DND-41 (cell line): ENCODE results near the gene BCO2.

Source experiments
- ATAC-seq: fragments of 200-7000 bp; cut with Tn5 transposase; 3 replicates; pipeline ENCODE4 v1.9.1; 2021; ENCODE audit warnings: low read depth; ENCODE audit not compliant: insufficient read depth
- DNase-seq: peaks from one replicate; pipeline ENCODE4 v3.0.0-alpha.2; 2020
- H2AFZ ChIP-seq: 2 replicates; pipeline ENCODE4 v1.6.0; 2012; ENCODE audit warnings: low read depth, low read length
- H3K27ac ChIP-seq: 2 replicates; pipeline ENCODE4 v1.5.1; 2012; ENCODE audit warnings: low read length, inconsistent platforms
- H3K27me3 ChIP-seq: fragments of 200-600 bp; sonication (generic); 2 replicates; pipeline ENCODE4 v1.6.0; 2012; ENCODE audit warnings: low read length, mild to moderate bottlenecking, inconsistent platforms; ENCODE audit not compliant: insufficient read depth, poor library complexity
- H3K36me3 ChIP-seq: 2 replicates; pipeline ENCODE4 v1.5.1; 2012; ENCODE audit warnings: low read length, inconsistent platforms; ENCODE audit not compliant: insufficient read depth
- H3K4me1 ChIP-seq: 2 replicates; pipeline ENCODE4 v1.5.1; 2012; ENCODE audit warnings: mild to moderate bottlenecking, low read length; ENCODE audit not compliant: insufficient read depth
- H3K4me2 ChIP-seq: 2 replicates; pipeline ENCODE4 v1.6.0; 2012; ENCODE audit warnings: mild to moderate bottlenecking, moderate library complexity, low read length, inconsistent platforms; ENCODE audit not compliant: insufficient read depth
- H3K4me3 ChIP-seq, 2 experiments: fragments of 200-600 bp in 1 of 2; shearing (Covaris generic) in 1 of 2; 2 replicates each; pipeline ENCODE4 v1.5.1; 2012 to 2016; ENCODE audit warnings: inconsistent platforms in 2 of 2, low read length in 2 of 2, mild to moderate bottlenecking in 2 of 2, low read depth in 1 of 2, moderate library complexity in 1 of 2
- H3K79me2 ChIP-seq: 2 replicates; pipeline ENCODE4 v1.6.0; 2012; ENCODE audit warnings: low read length, inconsistent platforms; ENCODE audit not compliant: insufficient read depth
- H3K9ac ChIP-seq: 2 replicates; pipeline ENCODE4 v1.6.0; 2012; ENCODE audit warnings: low read depth, mild to moderate bottlenecking, inconsistent platforms, low read length, moderate library complexity
- H3K9me3 ChIP-seq: 2 replicates; pipeline ENCODE4 v1.5.1; 2012; ENCODE audit warnings: low read length, moderate library complexity, mild to moderate bottlenecking, inconsistent platforms; ENCODE audit not compliant: insufficient read depth, severe bottlenecking
- H4K20me1 ChIP-seq: 2 replicates; pipeline ENCODE4 v1.6.0; 2012; ENCODE audit warnings: low read length; ENCODE audit not compliant: insufficient read depth
- CTCF ChIP-seq: IDR thresholded peaks from 2 replicates; pipeline ENCODE4 v1.5.1; 2012; ENCODE audit warnings: borderline replicate concordance, low read length, moderate library complexity, mild to moderate bottlenecking; ENCODE audit not compliant: poor library complexity, severe bottlenecking; ENCODE audit errors: extremely low read depth
- EZH2 ChIP-seq: IDR thresholded peaks from 3 replicates; pipeline ENCODE4 v1.6.1; 2012; ENCODE audit warnings: borderline replicate concordance, low read depth, mild to moderate bottlenecking, moderate library complexity, low read length, inconsistent platforms; ENCODE audit not compliant: severe bottlenecking

Gene BCO2

DNA sequence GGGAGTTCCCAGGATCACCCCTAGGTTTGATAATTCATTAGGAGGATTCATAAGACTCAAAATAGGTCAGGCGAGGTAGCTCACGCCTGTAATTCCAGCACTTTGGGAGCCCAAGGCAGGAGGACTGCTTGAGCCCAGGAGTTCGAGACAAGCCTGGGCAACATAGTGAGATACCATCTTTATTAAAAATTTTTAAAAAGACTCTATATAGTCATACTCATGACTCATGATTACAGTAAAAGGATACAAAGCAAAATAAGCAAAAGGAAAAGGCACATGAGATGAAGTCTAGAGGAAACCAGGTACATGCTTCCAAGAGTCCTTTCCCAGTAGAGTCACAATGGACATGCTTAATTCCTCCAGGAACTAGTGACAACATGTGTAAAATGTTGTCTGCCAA is 37.0 kb downstream of the BCO2 start:
- Histone ChIP-seq H3K27me3 (peaks cover 8% of the 10 kb centered on the region), H2AFZ (no peak overlapping the region), H3K4me1 (no peaks in the 10 kb centered on the region), H3K9me3 (no peaks in the 10 kb centered on the region), H3K27ac (no peak overlapping the region), H3K9ac (no peak overlapping the region), H4K20me1 (no peaks in the 10 kb centered on the region), H3K4me2 (no peak overlapping the region), H3K79me2 (no peaks in the 10 kb centered on the region), H3K36me3 (no peaks in the 10 kb centered on the region), H3K4me3 (no peak overlapping the region)
- ATAC-seq (no peak), DNase-seq (no peak)
- TF ChIP-seq CTCF (no peak), EZH2 (no peak)

- DNase-seq (no peak), ATAC-seq (no peak)
- Histone ChIP-seq H3K79me2 (no peaks in the 10 kb centered on the region), H3K36me3 (no peaks in the 10 kb centered on the region), H3K9ac (no peak overlapping the region), H3K9me3 (no peaks in the 10 kb centered on the region), H4K20me1 (no peaks in the 10 kb centered on the region), H3K4me2 (no peak overlapping the region), H3K4me3 (no peak overlapping the region), H3K27ac (no peak overlapping the region), H3K4me1 (no peaks in the 10 kb centered on the region), H3K27me3 (peaks cover 8% of the 10 kb centered on the region), H2AFZ (no peak overlapping the region)
- TF ChIP-seq EZH2 (no peak), CTCF (no peak)
These were observed 37.4 kb downstream of the BCO2 start for GRCh38 chr11:112212710-112213109.

GRCh38 chr11:112213753-112214152 is 38.4 kb downstream of the BCO2 start:
- H3K27ac ChIP-seq, result no peak overlapping the region
- peaks cover 5% of the 10 kb centered on the region for H3K27me3 ChIP-seq
- DNase-seq (no peak), ATAC-seq (no peak)
- TF ChIP-seq CTCF, result no peak
- TF ChIP-seq EZH2, result no peak
- no peak overlapping the region for H3K4me3 ChIP-seq
- H3K4me2 ChIP-seq, result no peak overlapping the region
- H3K9me3 ChIP-seq, result no peaks in the 10 kb centered on the region
- H3K36me3 ChIP-seq, result no peaks in the 10 kb centered on the region
- H3K9ac ChIP-seq, result no peak overlapping the region
- no peaks in the 10 kb centered on the region for H3K4me1 ChIP-seq
- no peak overlapping the region for H2AFZ ChIP-seq
- H3K79me2 ChIP-seq, result no peaks in the 10 kb centered on the region
- no peaks in the 10 kb centered on the region for H4K20me1 ChIP-seq

- TF ChIP-seq CTCF (no peak), EZH2 (no peak)
- Histone ChIP-seq H3K36me3 (no peaks in the 10 kb centered on the region), H3K4me3 (no peak overlapping the region), H3K27ac (no peak overlapping the region), H3K9ac (no peak overlapping the region), H3K79me2 (no peaks in the 10 kb centered on the region), H4K20me1 (no peaks in the 10 kb centered on the region), H3K27me3 (no peaks in the 10 kb centered on the region), H3K4me2 (no peak overlapping the region), H2AFZ (no peak overlapping the region), H3K9me3 (no peaks in the 10 kb centered on the region), H3K4me1 (peaks cover 6% of the 10 kb centered on the region)
- ATAC-seq (no peak), DNase-seq (no peak)
These were observed 40.3 kb downstream of the BCO2 start for GRCh38 chr11:112215621-112216020.
